Measurements from ENCODE around the gene SMG1. TPM values are rescaled to one million over a fixed set of nuclear protein-coding genes. Genes with fewer than 3 reads are reported as not detected.
A peak's percentile ranks its signal among the peaks of the same experiment; 100 is the strongest.

SMG1 gene
- total and polyA plus RNA-seq, 10 donors, result 8.4 to 154 (median 114) TPM

- Histone ChIP-seq H3K36me3 (peaks cover 6 to 100% (median 98%) of the 10 kb centered on the region in 6 donors), H3K27me3 (replicated peaks in 1 of 7) (no peaks in the 10 kb centered on the region), H3K9me3 (no peaks in the 10 kb centered on the region), H3K27ac (no peak overlapping the region), H3K4me3 (no peak overlapping the region), H3K4me1 (no peaks in the 10 kb centered on the region)
- intact Hi-C loops (cut with DNase I; ENCODE audit: low total_unique reads), result no loop called here
- no peak for DNase-seq
- 93 to 96% (median 95%) methylated on average over 9 of the region's 9 CpGs for WGBS, 5 donors
- TF ChIP-seq POLR2AphosphoS5 (IDR thresholded peaks at IDR 0.05) (no peak), POLR2A (IDR thresholded peaks at IDR 0.05) (no peak)
- TF ChIP-seq, protein P1, sequence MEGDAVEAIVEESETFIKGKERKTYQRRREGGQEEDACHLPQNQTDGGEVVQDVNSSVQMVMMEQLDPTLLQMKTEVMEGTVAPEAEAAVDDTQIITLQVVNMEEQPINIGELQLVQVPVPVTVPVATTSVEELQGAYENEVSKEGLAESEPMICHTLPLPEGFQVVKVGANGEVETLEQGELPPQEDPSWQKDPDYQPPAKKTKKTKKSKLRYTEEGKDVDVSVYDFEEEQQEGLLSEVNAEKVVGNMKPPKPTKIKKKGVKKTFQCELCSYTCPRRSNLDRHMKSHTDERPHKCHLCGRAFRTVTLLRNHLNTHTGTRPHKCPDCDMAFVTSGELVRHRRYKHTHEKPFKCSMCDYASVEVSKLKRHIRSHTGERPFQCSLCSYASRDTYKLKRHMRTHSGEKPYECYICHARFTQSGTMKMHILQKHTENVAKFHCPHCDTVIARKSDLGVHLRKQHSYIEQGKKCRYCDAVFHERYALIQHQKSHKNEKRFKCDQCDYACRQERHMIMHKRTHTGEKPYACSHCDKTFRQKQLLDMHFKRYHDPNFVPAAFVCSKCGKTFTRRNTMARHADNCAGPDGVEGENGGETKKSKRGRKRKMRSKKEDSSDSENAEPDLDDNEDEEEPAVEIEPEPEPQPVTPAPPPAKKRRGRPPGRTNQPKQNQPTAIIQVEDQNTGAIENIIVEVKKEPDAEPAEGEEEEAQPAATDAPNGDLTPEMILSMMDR (IDR thresholded peaks at IDR 0.05 in 8 of 11, conservative IDR thresholded peaks at IDR 0.05 in 3 of 11), result no peak
These were observed 92.3 kb downstream of the SMG1 start for GRCh38 chr16:18833707-18834505.

GRCh38 chr16:18832613-18833012 lies 93.6 kb downstream of the SMG1 start:
- H3K36me3 ChIP-seq, result peaks cover 9 to 100% (median 96%) of the 10 kb centered on the region in 6 donors
- no peak for DNase-seq
- no peak for TF ChIP-seq POLR2A (IDR thresholded peaks at IDR 0.05)
- TF ChIP-seq, protein P1 (IDR thresholded peaks at IDR 0.05 in 8 of 11, conservative IDR thresholded peaks at IDR 0.05 in 3 of 11), result no peak
- TF ChIP-seq POLR2AphosphoS5 (IDR thresholded peaks at IDR 0.05), result no peak
- no peak overlapping the region for H3K27ac ChIP-seq
- H3K4me1 ChIP-seq, result no peaks in the 10 kb centered on the region
- WGBS, 5 donors, result 89 to 96% (median 95%) methylated on average over 8 of the region's 8 CpGs
- H3K9me3 ChIP-seq, result no peaks in the 10 kb centered on the region
- no peak overlapping the region for H3K4me3 ChIP-seq
- intact Hi-C loops (cut with DNase I; ENCODE audit: low total_unique reads), result no loop called here
- no peaks in the 10 kb centered on the region for H3K27me3 ChIP-seq (replicated peaks in 1 of 7)

- H3K36me3 ChIP-seq, result peaks cover 9 to 97% (median 93%) of the 10 kb centered on the region in 6 donors
These were observed 94.2 kb downstream of the SMG1 start for GRCh38 chr16:18832006-18832405.

DNA sequence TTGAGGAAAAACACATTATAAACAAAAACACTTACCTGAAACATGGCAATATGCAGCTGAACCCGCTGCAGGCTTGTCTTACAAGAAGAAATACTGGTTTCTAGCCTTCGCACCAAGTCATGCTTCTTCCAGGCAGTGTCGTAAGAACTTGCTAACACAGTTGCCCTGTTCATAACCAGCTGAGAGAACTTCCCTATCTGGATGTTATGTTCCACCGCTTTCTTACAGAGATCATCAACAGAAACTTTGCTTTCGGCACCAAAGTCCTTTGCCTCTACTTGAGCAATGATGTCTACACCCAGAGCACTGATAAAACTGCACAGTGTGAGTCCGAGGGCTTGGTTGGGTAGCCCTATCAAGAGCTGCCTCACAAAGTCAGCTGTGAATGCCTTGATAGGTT lies 97.0 kb downstream of the SMG1 start:
- H3K9me3 ChIP-seq, result no peaks in the 10 kb centered on the region
- no peaks in the 10 kb centered on the region for H3K4me1 ChIP-seq
- peak overlapping the region in 4 of 8 donors; percentile 23 to 67 (median 59) for H3K27ac ChIP-seq
- TF ChIP-seq POLR2AphosphoS5 (IDR thresholded peaks at IDR 0.05) (no peak), POLR2A (IDR thresholded peaks at IDR 0.05) (no peak)
- TF ChIP-seq, protein P1 (IDR thresholded peaks at IDR 0.05 in 8 of 11, conservative IDR thresholded peaks at IDR 0.05 in 3 of 11), result no peak
- H3K27me3 ChIP-seq (replicated peaks in 1 of 7), result no peaks in the 10 kb centered on the region
- intact Hi-C loops (cut with DNase I; ENCODE audit: low total_unique reads), result no loop called here
- no peak overlapping the region for H3K4me3 ChIP-seq
- DNase-seq, result no peak
- H3K36me3 ChIP-seq, result peaks cover 3 to 73% (median 68%) of the 10 kb centered on the region in 6 donors
- WGBS, 5 donors, result 74 to 97% (median 83%) methylated on average over 6 of the region's 6 CpGs

More at GRCh38 chr16:18832006-18832405, 94.2 kb downstream of the SMG1 start:
- intact Hi-C loops (cut with DNase I; ENCODE audit: low total_unique reads), result no loop called here
- Histone ChIP-seq H3K4me1 (no peaks in the 10 kb centered on the region), H3K27me3 (replicated peaks in 1 of 7) (no peaks in the 10 kb centered on the region), H3K27ac (no peak overlapping the region), H3K9me3 (no peaks in the 10 kb centered on the region), H3K4me3 (no peak overlapping the region)
- DNase-seq, result no peak
- WGBS, 5 donors, result 78 to 96% (median 88%) methylated on average over 2 of the region's 2 CpGs
- no peak for TF ChIP-seq POLR2AphosphoS5 (IDR thresholded peaks at IDR 0.05)
- TF ChIP-seq POLR2A (IDR thresholded peaks at IDR 0.05), result no peak
- TF ChIP-seq, protein P1 (IDR thresholded peaks at IDR 0.05 in 8 of 11, conservative IDR thresholded peaks at IDR 0.05 in 3 of 11), result no peak

All from spleen (tissue), 11 donors.